Measurements from ENCODE around the gene EIF2S3.

GRCh38 chrX:24027086-24027485 is 27.7 kb upstream of the EIF2S3 start, which contains the start of gene KLHL15:
- no peak for TF ChIP-seq GATA2 (IDR thresholded peaks at IDR 0.05; ENCODE audit: low read depth, low read length)
- TF ChIP-seq GATA3 (IDR thresholded peaks at IDR 0.05; ENCODE audit: low read depth, low read length) = no peak
